AG04450 (cell line): ENCODE measurements around the gene PDLIM5. TPM values are rescaled to one million over a fixed set of nuclear protein-coding genes. Genes with fewer than 3 reads are reported as not detected.

Experiments used
- CTCF ChIA-PET: fragments of 300-600, 350-600 bp; formaldehyde crosslinking; extraction: SDS; loops from one replicate; lab custom pipeline; 2022; ENCODE audit warnings: antibody characterized with exemption, inconsistent platforms; lab: Charles Lee
- POLR2A ChIA-PET: fragments of 350-600 bp; formaldehyde crosslinking; extraction: SDS; loops from one replicate; lab custom pipeline; 2021; ENCODE audit warnings: antibody characterized with exemption, inconsistent platforms; lab: Yijun Ruan, JAX
- DNase-seq: peaks from one replicate; pipeline ENCODE4 v3.0.0-alpha.2; 2011; ENCODE audit warnings: low read depth, low spot score
- H3K27ac ChIP-seq: one replicate; pipeline ENCODE4 v1.5.1; 2012; ENCODE audit warnings: low read depth, low read length, control low read depth
- H3K27me3 ChIP-seq: one replicate; pipeline ENCODE4 v1.6.0; 2012; ENCODE audit warnings: low read length; ENCODE audit not compliant: control insufficient read depth, insufficient read depth
- H3K4me3 ChIP-seq: 2 replicates; pipeline ENCODE4 v1.5.1; 2011; ENCODE audit warnings: mild to moderate bottlenecking, low read depth, low read length, control low read depth
- H3K9me3 ChIP-seq: 2 replicates; pipeline ENCODE4 v1.5.1; 2012; ENCODE audit warnings: low read length; ENCODE audit not compliant: control insufficient read depth, insufficient read depth
- polyA plus RNA-seq: library from polyadenylated mRNA; depleted of rRNA; stranded (reverse); fragments of >200 nt; gene quantifications from 2 replicates; pipeline ENCODE4 v1.2.3, GENCODE V29; 2011
- TF ChIP-seq, protein P1 (sequence below): IDR thresholded peaks from 2 replicates; pipeline ENCODE4 v1.5.1; 2011; ENCODE audit warnings: low read depth, low read length, control low read depth, inconsistent platforms

The PDLIM5 gene
- polyA plus RNA-seq, 1 experiment = 81.5 TPM

GRCh38 chr4:94629837-94630236 lies 178.1 kb downstream of the PDLIM5 start:
- ChIA-PET POLR2A (no interaction called here), CTCF (interaction anchor here (2.0 kb wide), 1 partner anchor 495 kb away, joined by 9 read pairs; no protein-coding TSS in a partner anchor)
- TF ChIP-seq, protein P1, sequence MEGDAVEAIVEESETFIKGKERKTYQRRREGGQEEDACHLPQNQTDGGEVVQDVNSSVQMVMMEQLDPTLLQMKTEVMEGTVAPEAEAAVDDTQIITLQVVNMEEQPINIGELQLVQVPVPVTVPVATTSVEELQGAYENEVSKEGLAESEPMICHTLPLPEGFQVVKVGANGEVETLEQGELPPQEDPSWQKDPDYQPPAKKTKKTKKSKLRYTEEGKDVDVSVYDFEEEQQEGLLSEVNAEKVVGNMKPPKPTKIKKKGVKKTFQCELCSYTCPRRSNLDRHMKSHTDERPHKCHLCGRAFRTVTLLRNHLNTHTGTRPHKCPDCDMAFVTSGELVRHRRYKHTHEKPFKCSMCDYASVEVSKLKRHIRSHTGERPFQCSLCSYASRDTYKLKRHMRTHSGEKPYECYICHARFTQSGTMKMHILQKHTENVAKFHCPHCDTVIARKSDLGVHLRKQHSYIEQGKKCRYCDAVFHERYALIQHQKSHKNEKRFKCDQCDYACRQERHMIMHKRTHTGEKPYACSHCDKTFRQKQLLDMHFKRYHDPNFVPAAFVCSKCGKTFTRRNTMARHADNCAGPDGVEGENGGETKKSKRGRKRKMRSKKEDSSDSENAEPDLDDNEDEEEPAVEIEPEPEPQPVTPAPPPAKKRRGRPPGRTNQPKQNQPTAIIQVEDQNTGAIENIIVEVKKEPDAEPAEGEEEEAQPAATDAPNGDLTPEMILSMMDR = no peak
- no peak overlapping the region for H3K27ac ChIP-seq
- H3K27me3 ChIP-seq = no peaks in the 10 kb centered on the region
- DNase-seq = no peak
- no peak overlapping the region for H3K4me3 ChIP-seq
- H3K9me3 ChIP-seq = no peaks in the 10 kb centered on the region

DNA sequence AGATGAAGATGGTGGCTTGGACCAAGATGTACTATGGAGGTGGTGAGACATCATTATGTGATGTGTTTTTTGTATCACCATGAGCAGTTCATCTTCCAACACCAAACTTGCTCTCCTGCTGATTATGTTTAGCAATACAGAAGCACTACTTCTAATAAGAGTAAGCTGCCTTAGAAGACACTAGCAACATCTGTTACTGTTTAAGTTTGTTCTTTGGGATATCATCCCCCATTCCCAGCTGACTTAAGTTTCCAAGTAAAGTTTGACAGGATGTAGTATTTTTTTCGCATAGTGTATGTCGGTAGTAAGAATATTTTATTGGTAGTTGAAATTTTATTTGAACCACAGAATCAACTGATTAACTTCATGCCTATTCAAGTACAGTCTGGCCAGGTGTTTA lies 182.5 kb downstream of the PDLIM5 start:
- POLR2A ChIA-PET = no interaction called here
- no peak overlapping the region for H3K27ac ChIP-seq

GRCh38 chr4:94635177-94635576 lies 183.4 kb downstream of the PDLIM5 start:
- Histone ChIP-seq H3K9me3 (no peaks in the 10 kb centered on the region), H3K27me3 (no peaks in the 10 kb centered on the region), H3K4me3 (no peak overlapping the region), H3K27ac (no peak overlapping the region)
- CTCF ChIA-PET = interaction anchor here (1.0 to 3.1 kb wide), 5 partner anchors 8 to 490 kb away, joined by 3 to 16 read pairs (median 3); no protein-coding TSS in a partner anchor
- TF ChIP-seq, protein P1 = no peak
- POLR2A ChIA-PET = no interaction called here
- no peak for DNase-seq

More for the DNA sequence above, 182.5 kb downstream of the PDLIM5 start:
- Histone ChIP-seq H3K27me3 (no peaks in the 10 kb centered on the region), H3K4me3 (no peak overlapping the region), H3K9me3 (no peaks in the 10 kb centered on the region)
- DNase-seq = no peak
- TF ChIP-seq, protein P1 = no peak
- CTCF ChIA-PET = interaction anchor here (3.1 kb wide), 1 partner anchor 13 kb away, joined by 16 read pairs; no protein-coding TSS in a partner anchor

- Histone ChIP-seq H3K27me3 (no peaks in the 10 kb centered on the region), H3K4me3 (no peak overlapping the region), H3K27ac (no peak overlapping the region), H3K9me3 (no peaks in the 10 kb centered on the region)
- no peak for DNase-seq
- TF ChIP-seq, protein P1 = no peak
- ChIA-PET CTCF (interaction anchor here (1.0 to 3.1 kb wide), 5 partner anchors 9 to 489 kb away, joined by 3 to 16 read pairs (median 3); no protein-coding TSS in a partner anchor), POLR2A (no interaction called here)
Observed at GRCh38 chr4:94636004-94636403, 184.3 kb downstream of the PDLIM5 start.

DNA sequence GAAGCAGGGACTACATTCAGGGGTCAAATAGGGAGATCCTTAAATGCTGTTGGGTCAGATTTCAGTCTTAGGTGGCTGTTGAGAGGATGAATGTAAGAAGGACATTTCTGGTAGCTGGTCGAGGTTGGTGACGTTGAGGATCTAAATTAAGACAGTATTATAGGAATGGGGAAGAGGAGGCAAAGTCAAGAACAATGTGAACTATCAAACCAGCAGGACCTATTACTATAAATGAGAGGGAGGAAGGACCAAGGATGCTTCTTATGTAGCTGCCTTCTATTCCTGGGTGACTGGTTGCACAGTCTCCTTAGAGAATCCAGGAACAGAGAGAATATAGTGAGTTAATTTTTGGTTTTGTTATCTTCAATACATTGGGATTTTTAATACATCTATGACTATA lies 187.6 kb downstream of the PDLIM5 start:
- H3K4me3 ChIP-seq = no peak overlapping the region
- TF ChIP-seq, protein P1 = no peak
- H3K27me3 ChIP-seq = no peaks in the 10 kb centered on the region
- ChIA-PET POLR2A (no interaction called here), CTCF (no interaction called here)
- DNase-seq = no peak
- H3K9me3 ChIP-seq = no peaks in the 10 kb centered on the region
- H3K27ac ChIP-seq = no peak overlapping the region
